Measurements from ENCODE around the gene FNDC3B. TPM values are rescaled to one million over a fixed set of nuclear protein-coding genes. Genes with fewer than 3 reads are reported as not detected.

FNDC3B gene
- total RNA-seq, 1 experiment from 2014 or later, result 173 TPM

DNA sequence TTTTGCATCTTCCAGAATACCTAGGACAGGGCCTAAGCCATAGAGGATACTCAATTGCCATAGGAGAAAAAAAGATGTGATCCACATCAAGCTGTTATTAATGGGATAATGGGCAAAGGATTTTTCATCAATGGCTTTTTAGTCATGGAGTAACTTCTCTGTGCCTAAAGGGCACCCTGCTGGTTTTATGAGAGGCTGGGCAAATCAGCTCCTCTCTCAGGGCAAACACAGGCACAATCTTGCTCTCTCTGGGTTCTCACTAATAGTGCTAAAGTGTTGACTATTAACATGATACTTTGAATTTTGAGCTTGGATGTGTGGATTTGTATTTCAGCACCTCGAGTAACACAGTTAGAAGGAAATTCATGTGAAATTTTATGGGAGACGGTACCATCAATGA is 341.3 kb downstream of the FNDC3B start:
- Histone ChIP-seq H3K4me1 (ENCODE audit: control insufficient read depth, insufficient read depth, low read length) (no peaks in the 10 kb centered on the region), H3K27me3 (ENCODE audit: control insufficient read depth, insufficient read depth, low read length) (no peaks in the 10 kb centered on the region), H3K36me3 (ENCODE audit: control insufficient read depth, insufficient read depth, low read length) (peaks cover 51% of the 10 kb centered on the region), H3K27ac (ENCODE audit: low read length) (no peak overlapping the region), H3K9me3 (ENCODE audit: control insufficient read depth, insufficient read depth, low read depth, low read length) (no peaks in the 10 kb centered on the region), H3K4me3 (ENCODE audit: low read depth in 2 of 2, low read length in 2 of 2) (no peak overlapping the region)
- BruUV-seq (replicated peaks), result no TSS peak
- intact Hi-C loops (cut with micrococcal nuclease; ENCODE audit: unreplicated experiment), result no loop called here
- TF ChIP-seq, protein P1, sequence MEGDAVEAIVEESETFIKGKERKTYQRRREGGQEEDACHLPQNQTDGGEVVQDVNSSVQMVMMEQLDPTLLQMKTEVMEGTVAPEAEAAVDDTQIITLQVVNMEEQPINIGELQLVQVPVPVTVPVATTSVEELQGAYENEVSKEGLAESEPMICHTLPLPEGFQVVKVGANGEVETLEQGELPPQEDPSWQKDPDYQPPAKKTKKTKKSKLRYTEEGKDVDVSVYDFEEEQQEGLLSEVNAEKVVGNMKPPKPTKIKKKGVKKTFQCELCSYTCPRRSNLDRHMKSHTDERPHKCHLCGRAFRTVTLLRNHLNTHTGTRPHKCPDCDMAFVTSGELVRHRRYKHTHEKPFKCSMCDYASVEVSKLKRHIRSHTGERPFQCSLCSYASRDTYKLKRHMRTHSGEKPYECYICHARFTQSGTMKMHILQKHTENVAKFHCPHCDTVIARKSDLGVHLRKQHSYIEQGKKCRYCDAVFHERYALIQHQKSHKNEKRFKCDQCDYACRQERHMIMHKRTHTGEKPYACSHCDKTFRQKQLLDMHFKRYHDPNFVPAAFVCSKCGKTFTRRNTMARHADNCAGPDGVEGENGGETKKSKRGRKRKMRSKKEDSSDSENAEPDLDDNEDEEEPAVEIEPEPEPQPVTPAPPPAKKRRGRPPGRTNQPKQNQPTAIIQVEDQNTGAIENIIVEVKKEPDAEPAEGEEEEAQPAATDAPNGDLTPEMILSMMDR (IDR thresholded peaks at IDR 0.05), result no peak
- TF ChIP-seq TCF7L2 (IDR thresholded peaks at IDR 0.05; ENCODE audit: low read depth, low read length) (no peak), SIN3A (IDR thresholded peaks at IDR 0.05; ENCODE audit: borderline replicate concordance, insufficient read depth, low read depth, low read length) (no peak), POLR2AphosphoS5 (IDR thresholded peaks at IDR 0.05; ENCODE audit: low read depth, low read length) (no peak)
- TF ChIP-seq, protein P2, sequence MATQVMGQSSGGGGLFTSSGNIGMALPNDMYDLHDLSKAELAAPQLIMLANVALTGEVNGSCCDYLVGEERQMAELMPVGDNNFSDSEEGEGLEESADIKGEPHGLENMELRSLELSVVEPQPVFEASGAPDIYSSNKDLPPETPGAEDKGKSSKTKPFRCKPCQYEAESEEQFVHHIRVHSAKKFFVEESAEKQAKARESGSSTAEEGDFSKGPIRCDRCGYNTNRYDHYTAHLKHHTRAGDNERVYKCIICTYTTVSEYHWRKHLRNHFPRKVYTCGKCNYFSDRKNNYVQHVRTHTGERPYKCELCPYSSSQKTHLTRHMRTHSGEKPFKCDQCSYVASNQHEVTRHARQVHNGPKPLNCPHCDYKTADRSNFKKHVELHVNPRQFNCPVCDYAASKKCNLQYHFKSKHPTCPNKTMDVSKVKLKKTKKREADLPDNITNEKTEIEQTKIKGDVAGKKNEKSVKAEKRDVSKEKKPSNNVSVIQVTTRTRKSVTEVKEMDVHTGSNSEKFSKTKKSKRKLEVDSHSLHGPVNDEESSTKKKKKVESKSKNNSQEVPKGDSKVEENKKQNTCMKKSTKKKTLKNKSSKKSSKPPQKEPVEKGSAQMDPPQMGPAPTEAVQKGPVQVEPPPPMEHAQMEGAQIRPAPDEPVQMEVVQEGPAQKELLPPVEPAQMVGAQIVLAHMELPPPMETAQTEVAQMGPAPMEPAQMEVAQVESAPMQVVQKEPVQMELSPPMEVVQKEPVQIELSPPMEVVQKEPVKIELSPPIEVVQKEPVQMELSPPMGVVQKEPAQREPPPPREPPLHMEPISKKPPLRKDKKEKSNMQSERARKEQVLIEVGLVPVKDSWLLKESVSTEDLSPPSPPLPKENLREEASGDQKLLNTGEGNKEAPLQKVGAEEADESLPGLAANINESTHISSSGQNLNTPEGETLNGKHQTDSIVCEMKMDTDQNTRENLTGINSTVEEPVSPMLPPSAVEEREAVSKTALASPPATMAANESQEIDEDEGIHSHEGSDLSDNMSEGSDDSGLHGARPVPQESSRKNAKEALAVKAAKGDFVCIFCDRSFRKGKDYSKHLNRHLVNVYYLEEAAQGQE (IDR thresholded peaks at IDR 0.05; ENCODE audit: insufficient read depth in 1 of 2, low read depth in 2 of 2, low read length in 1 of 2), result no peak
- in situ Hi-C loops (cut with HindIII; ENCODE audit: low pct_unique_long_range_greater_than_20kb, low sequenced_read_pairs), result no loop called here
- DNase-seq (ENCODE audit: low read depth, low spot score) (no peak), ATAC-seq (no peak)
- CTCF ChIA-PET, result no interaction called here
- POLR2A ChIA-PET, result no interaction called here

DNA sequence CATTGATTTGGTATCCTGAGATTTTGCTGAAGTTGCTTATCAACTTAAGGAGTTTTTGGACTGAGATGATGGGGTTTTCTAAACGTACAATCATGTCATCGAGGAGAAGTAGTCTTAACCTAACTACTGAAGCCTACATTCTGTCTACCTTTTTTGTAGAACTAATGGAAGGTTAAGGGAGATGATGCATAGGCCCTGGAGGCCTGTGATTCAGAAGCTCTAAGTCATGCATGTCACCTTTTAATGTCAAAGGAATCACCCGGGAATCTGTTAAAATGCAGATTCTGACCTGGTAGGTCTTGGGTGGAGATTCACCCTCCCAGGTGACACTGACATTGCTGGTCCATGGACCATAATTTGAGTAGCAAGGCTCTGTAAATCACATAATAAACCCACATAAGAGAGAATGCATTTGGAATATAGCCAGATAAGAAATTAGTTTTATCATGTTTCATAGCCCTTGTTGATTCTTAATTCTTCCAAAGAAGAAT is 344.0 kb downstream of the FNDC3B start:
- BruUV-seq (replicated peaks), result TSS peak; percentile 15
- CTCF ChIA-PET, result no interaction called here
- intact Hi-C loops (cut with micrococcal nuclease; ENCODE audit: unreplicated experiment) (no loop called here), in situ Hi-C loops (cut with HindIII; ENCODE audit: low pct_unique_long_range_greater_than_20kb, low sequenced_read_pairs) (no loop called here)
- peaks cover 31% of the 10 kb centered on the region for H3K36me3 ChIP-seq (ENCODE audit: control insufficient read depth, insufficient read depth, low read length)
- TF ChIP-seq, protein P1 (IDR thresholded peaks at IDR 0.05), result no peak
- TF ChIP-seq TCF7L2 (IDR thresholded peaks at IDR 0.05; ENCODE audit: low read depth, low read length), result no peak
- H3K9me3 ChIP-seq (ENCODE audit: control insufficient read depth, insufficient read depth, low read depth, low read length), result no peaks in the 10 kb centered on the region
- DNase-seq (ENCODE audit: low read depth, low spot score) (no peak), ATAC-seq (no peak)
- no peaks in the 10 kb centered on the region for H3K27me3 ChIP-seq (ENCODE audit: control insufficient read depth, insufficient read depth, low read length)
- no peak overlapping the region for H3K4me3 ChIP-seq (ENCODE audit: low read depth in 2 of 2, low read length in 2 of 2)
- POLR2A ChIA-PET, result no interaction called here
- no peak overlapping the region for H3K27ac ChIP-seq (ENCODE audit: low read length)
- H3K4me1 ChIP-seq (ENCODE audit: control insufficient read depth, insufficient read depth, low read length), result no peaks in the 10 kb centered on the region
